Ammon's horn (tissue), 1 donor: ENCODE results near the gene FASTKD1.
"Not testable (repeated sequence)": the region's sequence is repeated elsewhere in the genome, so short reads cannot be mapped to it uniquely, and the experiment has no call there.

ENCODE experiments used
- DNase-seq: peaks from one replicate; pipeline ENCODE4 v3.0.0-alpha.2; 2016; ENCODE audit warnings: low spot score

The FASTKD1 gene

GRCh38 chr2:169569948-169570347 lies 3.7 kb downstream of the FASTKD1 start:
- DNase-seq, result no peak

- DNase-seq, result no peak
Observed at GRCh38 chr2:169565686-169566085, 8.0 kb downstream of the FASTKD1 start.

- DNase-seq, result no peak
Observed at GRCh38 chr2:169562519-169562918, 11.1 kb downstream of the FASTKD1 start.

- DNase-seq, result not testable (repeated sequence)
Observed at GRCh38 chr2:169562084-169562483, 11.6 kb downstream of the FASTKD1 start.

- no peak for DNase-seq
Observed at GRCh38 chr2:169561364-169561763, 12.3 kb downstream of the FASTKD1 start.

GRCh38 chr2:169546756-169547155 lies 26.9 kb downstream of the FASTKD1 start:
- no peak for DNase-seq

- no peak for DNase-seq
Observed at GRCh38 chr2:169542433-169542832, 31.2 kb downstream of the FASTKD1 start.

- DNase-seq, result no peak
Observed at GRCh38 chr2:169540146-169540545, 33.5 kb downstream of the FASTKD1 start.

- not testable (repeated sequence) for DNase-seq
Observed at GRCh38 chr2:169539460-169539859, 34.2 kb downstream of the FASTKD1 start.

- peak; percentile 63 for DNase-seq
Observed at GRCh38 chr2:169528271-169528701, 45.4 kb downstream of the FASTKD1 start.

- no peak for DNase-seq
Observed at GRCh38 chr2:169526451-169526850, 47.2 kb downstream of the FASTKD1 start.

GRCh38 chr2:169525434-169525833 lies 48.2 kb downstream of the FASTKD1 start:
- DNase-seq, result no peak

GRCh38 chr2:169523681-169524080 lies 50.0 kb downstream of the FASTKD1 start:
- DNase-seq, result no peak

GRCh38 chr2:169520896-169521295 lies 52.8 kb downstream of the FASTKD1 start:
- DNase-seq, result no peak

GRCh38 chr2:169516488-169516995 lies 57.1 kb downstream of the FASTKD1 start:
- DNase-seq, result not testable (repeated sequence)

GRCh38 chr2:169514758-169515157 lies 58.9 kb downstream of the FASTKD1 start:
- DNase-seq, result not testable (repeated sequence)

GRCh38 chr2:169513926-169514325 lies 59.7 kb downstream of the FASTKD1 start:
- DNase-seq, result no peak

GRCh38 chr2:169513094-169513493 lies 60.6 kb downstream of the FASTKD1 start:
- no peak for DNase-seq

GRCh38 chr2:169512525-169512924 lies 61.1 kb downstream of the FASTKD1 start:
- DNase-seq, result no peak

GRCh38 chr2:169511818-169512217 lies 61.8 kb downstream of the FASTKD1 start:
- DNase-seq, result no peak

- no peak for DNase-seq
Observed at GRCh38 chr2:169510496-169510895, 63.2 kb downstream of the FASTKD1 start.

GRCh38 chr2:169509955-169510354 lies 63.7 kb downstream of the FASTKD1 start:
- DNase-seq, result no peak

- DNase-seq, result no peak
Observed at GRCh38 chr2:169509298-169509885, 64.3 kb downstream of the FASTKD1 start, which contains the start of gene KLHL41. Gene KLHL41, plus strand, starts transcription at chr2:169509702. Its CDS starts 77 bp downstream, at chr2:169509779.

- no peak for DNase-seq
Observed at GRCh38 chr2:169507698-169508097, 66.0 kb downstream of the FASTKD1 start.
